IMR-90 (cell line): ENCODE data around the gene MAK.

Source experiments
- CEBPB ChIP-seq: IDR thresholded peaks from 2 replicates; pipeline ENCODE4 v1.6.1; 2012; ENCODE audit warnings: low read depth, low read length, improper control_type of control experiment
- FOS ChIP-seq: fragments of 150-350 bp; IDR thresholded peaks from 2 replicates; pipeline ENCODE4 v1.6.1; 2016; ENCODE audit warnings: low read depth, low read length
- MAFK ChIP-seq: IDR thresholded peaks from 2 replicates; pipeline ENCODE4 v1.6.1; 2012; ENCODE audit warnings: low read depth, low read length, improper control_type of control experiment
- MAZ ChIP-seq: IDR thresholded peaks from 2 replicates; pipeline ENCODE4 v1.6.1; 2012; ENCODE audit warnings: low read depth, mild to moderate bottlenecking, low read length, improper control_type of control experiment, moderate library complexity, borderline replicate concordance
- MXI1 ChIP-seq: IDR thresholded peaks from 2 replicates; pipeline ENCODE4 v1.6.1; 2012; ENCODE audit warnings: low read depth, mild to moderate bottlenecking, low read length, moderate library complexity, borderline replicate concordance
- NFE2L2 ChIP-seq: fragments of 150-350 bp; IDR thresholded peaks from 2 replicates; pipeline ENCODE4 v1.6.1; 2016; ENCODE audit warnings: low read depth, mild to moderate bottlenecking, low read length
- POLR2A ChIP-seq: IDR thresholded peaks from 2 replicates; pipeline ENCODE4 v1.6.1; 2012; ENCODE audit warnings: mild to moderate bottlenecking, low read depth, low read length
- RAD21 ChIP-seq: IDR thresholded peaks from 2 replicates; pipeline ENCODE4 v1.6.1; 2012; ENCODE audit warnings: low read length, improper control_type of control experiment
- RCOR1 ChIP-seq: IDR thresholded peaks from 2 replicates; pipeline ENCODE4 v1.6.1; 2012; ENCODE audit warnings: mild to moderate bottlenecking, low read length, improper control_type of control experiment; ENCODE audit not compliant: insufficient replicate concordance
- RFX5 ChIP-seq: IDR thresholded peaks from 2 replicates; pipeline ENCODE4 v1.8.0; 2012; ENCODE audit warnings: low read depth, mild to moderate bottlenecking, low read length, moderate library complexity
- SMC3 ChIP-seq: fragments of 150-350 bp; IDR thresholded peaks from 2 replicates; pipeline ENCODE4 v1.6.1; 2016; ENCODE audit warnings: low read depth, mild to moderate bottlenecking, antibody characterized with exemption, low read length, moderate library complexity
- TF ChIP-seq, protein P1 (sequence below): conservative IDR thresholded peaks from 2 replicates; pipeline ENCODE4 v1.5.1; 2012; ENCODE audit warnings: mild to moderate bottlenecking, low read depth, low read length, improper control_type of control experiment

DNA sequence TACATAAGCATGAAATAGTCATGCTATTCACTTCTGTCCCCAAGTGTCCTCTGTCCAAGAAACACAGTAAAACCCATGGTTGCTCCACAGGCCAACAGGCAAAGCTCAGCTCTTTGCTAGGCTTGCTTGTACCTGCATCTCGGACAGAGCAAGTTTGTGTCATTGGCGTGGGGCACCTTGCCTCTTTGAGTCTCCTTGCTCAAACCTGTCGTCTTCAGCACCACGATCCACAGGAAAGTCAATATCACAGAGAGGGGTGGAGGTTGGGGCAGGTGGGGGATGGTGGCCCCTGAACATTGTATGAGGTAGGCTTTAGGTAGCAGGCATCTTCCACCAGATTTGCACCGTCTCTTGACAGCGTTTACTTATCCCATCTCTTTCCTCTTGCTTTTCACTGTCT lies 94.8 kb downstream of the MAK start:
- TF ChIP-seq, protein P1, sequence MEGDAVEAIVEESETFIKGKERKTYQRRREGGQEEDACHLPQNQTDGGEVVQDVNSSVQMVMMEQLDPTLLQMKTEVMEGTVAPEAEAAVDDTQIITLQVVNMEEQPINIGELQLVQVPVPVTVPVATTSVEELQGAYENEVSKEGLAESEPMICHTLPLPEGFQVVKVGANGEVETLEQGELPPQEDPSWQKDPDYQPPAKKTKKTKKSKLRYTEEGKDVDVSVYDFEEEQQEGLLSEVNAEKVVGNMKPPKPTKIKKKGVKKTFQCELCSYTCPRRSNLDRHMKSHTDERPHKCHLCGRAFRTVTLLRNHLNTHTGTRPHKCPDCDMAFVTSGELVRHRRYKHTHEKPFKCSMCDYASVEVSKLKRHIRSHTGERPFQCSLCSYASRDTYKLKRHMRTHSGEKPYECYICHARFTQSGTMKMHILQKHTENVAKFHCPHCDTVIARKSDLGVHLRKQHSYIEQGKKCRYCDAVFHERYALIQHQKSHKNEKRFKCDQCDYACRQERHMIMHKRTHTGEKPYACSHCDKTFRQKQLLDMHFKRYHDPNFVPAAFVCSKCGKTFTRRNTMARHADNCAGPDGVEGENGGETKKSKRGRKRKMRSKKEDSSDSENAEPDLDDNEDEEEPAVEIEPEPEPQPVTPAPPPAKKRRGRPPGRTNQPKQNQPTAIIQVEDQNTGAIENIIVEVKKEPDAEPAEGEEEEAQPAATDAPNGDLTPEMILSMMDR: no peak
- TF ChIP-seq FOS (no peak), RFX5 (no peak), POLR2A (no peak), CEBPB (no peak), MXI1 (no peak), RCOR1 (no peak), SMC3 (no peak), MAZ (no peak), RAD21 (no peak), MAFK (no peak), NFE2L2 (no peak)
